SH-SY5Y (cell line): ENCODE results near the gene SNX3.

Experiments used
- GATA2 ChIP-seq: IDR thresholded peaks from 2 replicates; pipeline ENCODE4 v1.6.1; 2011; ENCODE audit warnings: mild to moderate bottlenecking, low read depth, low read length
- GATA3 ChIP-seq: IDR thresholded peaks from 2 replicates; pipeline ENCODE4 v1.6.1; 2011; ENCODE audit warnings: low read depth, mild to moderate bottlenecking, low read length, moderate library complexity

DNA sequence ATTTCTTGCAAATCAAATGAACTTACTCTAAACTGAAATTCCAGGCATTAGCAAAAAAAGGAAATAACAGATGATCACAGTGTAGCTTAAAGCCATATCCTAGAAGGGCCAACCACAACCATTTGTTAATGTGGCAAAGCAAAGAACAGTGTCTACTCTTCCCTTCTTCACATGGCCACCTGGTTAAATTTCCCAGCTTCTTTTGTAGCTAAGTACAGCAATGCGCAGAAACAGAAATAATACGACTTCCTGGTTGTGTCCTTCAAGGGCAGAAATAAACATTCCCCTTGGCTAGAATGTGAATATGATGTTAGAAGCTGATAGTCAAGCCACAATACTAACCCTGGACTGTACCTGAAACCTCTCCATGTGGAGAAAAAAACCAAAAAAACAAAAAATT is 9.6 kb downstream of the SNX3 start:
- TF ChIP-seq GATA2 (no peak), GATA3 (no peak)
